SK-N-SH (cell line): ENCODE data around the gene FGFBP1. TPM values are rescaled to one million over a fixed set of nuclear protein-coding genes. Genes with fewer than 3 reads are reported as not detected.

ENCODE experiments used
- CTCF ChIA-PET: fragments of 300-600, 350-600 bp; formaldehyde crosslinking; extraction: SDS; loops from one replicate; lab custom pipeline; 2021; lab: Yijun Ruan, JAX
- POLR2A ChIA-PET: fragments of 350-600 bp; sonication (Branson Sonifier 250); formaldehyde crosslinking; extraction: SDS; loops from one replicate; lab custom pipeline; 2020; ENCODE audit warnings: antibody characterized with exemption, inconsistent platforms; lab: Yijun Ruan, JAX
- DNase-seq: peaks from one replicate; pipeline ENCODE4 v3.0.0; 2012
- H2AFZ ChIP-seq: fragments of 200-600 bp; sonication (generic); 2 replicates; pipeline ENCODE4 v1.8.1; 2016; ENCODE audit warnings: antibody characterized with exemption, mild to moderate bottlenecking, low read depth
- H3F3A ChIP-seq: fragments of 200-600 bp; sonication (generic); replicated peaks from 2 replicates; pipeline ENCODE3; 2016; ENCODE audit warnings: antibody characterized with exemption, mild to moderate bottlenecking; ENCODE audit not compliant: insufficient read depth
- H3K27ac ChIP-seq, 2 experiments: fragments of 200-500 bp in 1 of 2; fragments of 200-600 bp in 1 of 2; sonication (Bioruptor generic) in 1 of 2; sonication (generic), shearing (Covaris generic) in 1 of 2; 2 replicates each; pipeline versions ENCODE4 v1.5.1 to v1.6.1; 2014 to 2016; ENCODE audit warnings: low read depth in 2 of 2, inconsistent platforms in 1 of 2, low read length in 1 of 2, mild to moderate bottlenecking in 1 of 2, mixed read lengths in 1 of 2
- H3K27me3 ChIP-seq: fragments of 200-600 bp; sonication (generic), shearing (Covaris generic); 2 replicates; pipeline ENCODE4 v1.6.1; 2016; ENCODE audit warnings: mixed run types; ENCODE audit not compliant: insufficient read depth
- H3K36me3 ChIP-seq, 2 experiments: fragments of 200-500 bp in 1 of 2; fragments of 200-600 bp in 1 of 2; sonication (Bioruptor generic) in 1 of 2; sonication (generic) in 1 of 2; replicated peaks in 1 of 2; 2 replicates each; pipeline versions ENCODE3 to v1.5.1; 2014 to 2016; ENCODE audit warnings: low read length in 1 of 2, mild to moderate bottlenecking in 1 of 2; ENCODE audit not compliant: insufficient read depth in 2 of 2, control insufficient read depth in 1 of 2
- H3K4me1 ChIP-seq, 2 experiments: fragments of 200-500 bp in 1 of 2; fragments of 200-600 bp in 1 of 2; sonication (Bioruptor generic) in 1 of 2; sonication (generic), shearing (Covaris generic) in 1 of 2; 2 replicates each; pipeline versions ENCODE4 v1.5.1 to v1.6.1; 2014 to 2016; ENCODE audit warnings: low read depth in 1 of 2, low read length in 1 of 2, mixed run types in 1 of 2; ENCODE audit not compliant: insufficient read depth in 2 of 2, control insufficient read depth in 1 of 2
- H3K4me2 ChIP-seq: fragments of 200-600 bp; sonication (generic), shearing (Covaris generic); 2 replicates; pipeline ENCODE4 v1.6.1; 2017; ENCODE audit warnings: mixed run types
- H3K4me3 ChIP-seq, 2 experiments: fragments of 200-500 bp in 1 of 2; fragments of 200-600 bp in 1 of 2; sonication (Bioruptor generic) in 1 of 2; sonication (generic), shearing (Covaris generic) in 1 of 2; 2 replicates each; pipeline versions ENCODE4 v1.5.1 to v1.8.1; 2014 to 2016; ENCODE audit warnings: low read depth in 2 of 2, inconsistent platforms in 1 of 2, low read length in 1 of 2, mild to moderate bottlenecking in 1 of 2, mixed read lengths in 1 of 2, moderate library complexity in 1 of 2
- H3K79me2 ChIP-seq: fragments of 200-600 bp; sonication (generic); 2 replicates; pipeline ENCODE4 v1.8.1; 2017; ENCODE audit warnings: mild to moderate bottlenecking; ENCODE audit not compliant: insufficient read depth
- H3K9ac ChIP-seq: fragments of 200-600 bp; sonication (generic); 2 replicates; pipeline ENCODE4 v1.6.1; 2017; ENCODE audit warnings: mixed run types
- H3K9me2 ChIP-seq: fragments of 200-600 bp; sonication (generic); 2 replicates; pipeline ENCODE4 v1.6.1; 2017; ENCODE audit warnings: mixed run types
- H3K9me3 ChIP-seq: fragments of 200-600 bp; sonication (generic); 2 replicates; pipeline ENCODE4 v1.6.1; 2017; ENCODE audit warnings: mixed run types, mild to moderate bottlenecking, moderate library complexity
- H4K20me1 ChIP-seq: fragments of 200-600 bp; sonication (generic); 2 replicates; pipeline ENCODE4 v1.6.1; 2017; ENCODE audit warnings: mild to moderate bottlenecking, mixed run types; ENCODE audit not compliant: insufficient read depth
- FOXJ3 ChIP-seq: sonication (generic); formaldehyde crosslinking; IDR thresholded peaks from 2 replicates; pipeline ENCODE4 v1.5.1; 2020; ENCODE audit warnings: mild to moderate bottlenecking, missing genetic modification reagents
- FOXM1 ChIP-seq: IDR thresholded peaks from 2 replicates; pipeline ENCODE4 v1.4.0; 2012; ENCODE audit warnings: low read depth, mild to moderate bottlenecking
- GATA2 ChIP-seq: sonication (generic); formaldehyde crosslinking; IDR thresholded peaks from 2 replicates; pipeline ENCODE4 v1.5.0; 2020; ENCODE audit warnings: mild to moderate bottlenecking, missing genetic modification reagents
- MXI1 ChIP-seq: IDR thresholded peaks from 2 replicates; pipeline ENCODE4 v1.6.1; 2012; ENCODE audit warnings: mild to moderate bottlenecking, low read depth, low read length, improper control_type of control experiment
- NFIC ChIP-seq: IDR thresholded peaks from 2 replicates; pipeline ENCODE4 v1.4.0; 2012; ENCODE audit warnings: borderline replicate concordance
- NRF1 ChIP-seq: IDR thresholded peaks from 2 replicates; pipeline ENCODE4 v1.6.1; 2012; ENCODE audit warnings: low read depth, mild to moderate bottlenecking, low read length
- POLR2AphosphoS5 ChIP-seq: IDR thresholded peaks from 2 replicates; pipeline ENCODE4 v1.6.1; 2012; ENCODE audit warnings: low read depth, low read length
- RAD21 ChIP-seq: IDR thresholded peaks from 2 replicates; pipeline ENCODE4 v1.6.1; 2012; ENCODE audit warnings: mild to moderate bottlenecking, low read length
- RCOR1 ChIP-seq: fragments of 150-350 bp; IDR thresholded peaks from 2 replicates; pipeline ENCODE4 v1.6.1; 2017; ENCODE audit warnings: antibody characterized with exemption, low read length
- RFX5 ChIP-seq: IDR thresholded peaks from 2 replicates; pipeline ENCODE4 v1.6.1; 2012; ENCODE audit warnings: mild to moderate bottlenecking, improper control_type of control experiment, low read length
- RXRA ChIP-seq: IDR thresholded peaks from 2 replicates; pipeline ENCODE4 v1.4.0; 2012; ENCODE audit warnings: low read depth, mild to moderate bottlenecking, borderline replicate concordance
- TEAD4 ChIP-seq: IDR thresholded peaks from 2 replicates; pipeline ENCODE4 v1.4.0; 2012; ENCODE audit warnings: mild to moderate bottlenecking, borderline replicate concordance; ENCODE audit not compliant: insufficient read depth
- WGBS: methylation state at CpG from one replicate; pipeline ENCODE4 v1.1.6; 2017; ENCODE audit warnings: low lambda C conversion rate; 5-methylcytosine and 5-hydroxymethylcytosine counted together
- polyA plus RNA-seq, 3 experiments: library from polyadenylated mRNA; depleted of rRNA; stranded (reverse); fragments of >200 nt; gene quantifications; 2 replicates each; pipeline ENCODE4 v1.2.3, GENCODE V29; 2012
- TF ChIP-seq, protein P1 (sequence below): fragments of 150-350 bp; IDR thresholded peaks from 2 replicates; pipeline ENCODE4 v1.6.1; 2017; ENCODE audit warnings: antibody characterized with exemption, low read length, low read depth, borderline replicate concordance
- TF ChIP-seq, protein P2 (sequence below): IDR thresholded peaks from 2 replicates; pipeline ENCODE4; 2012
- TF ChIP-seq, protein P3 (sequence below): IDR thresholded peaks from 2 replicates; pipeline ENCODE4 v1.6.1; 2012; ENCODE audit warnings: mild to moderate bottlenecking, low read depth, low read length, moderate library complexity

The FGFBP1 gene
- polyA plus RNA-seq, 1 of the 3 experiments (the other 2 are of a cell fraction), result 0.13 TPM

DNA sequence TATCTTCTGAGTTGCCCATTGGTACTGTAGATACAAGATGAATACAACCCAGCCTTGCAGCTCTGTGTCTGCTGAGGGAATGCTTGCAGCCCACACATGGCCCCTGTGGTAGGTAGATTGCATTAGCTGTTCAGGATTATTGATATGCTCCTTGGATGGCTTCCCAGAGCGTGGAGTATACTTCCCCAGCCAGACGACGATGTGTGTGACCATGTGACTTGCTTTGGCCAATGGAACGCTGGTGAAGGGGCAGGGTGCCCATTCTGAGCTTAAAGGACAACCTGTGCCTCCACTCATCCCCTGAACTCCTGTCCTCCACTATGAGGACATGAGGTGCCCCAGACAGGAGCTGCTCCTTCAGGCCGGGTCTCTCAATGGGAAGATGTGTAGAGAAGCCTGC lies 48.4 kb upstream of the FGFBP1 start:
- Histone ChIP-seq H3K4me1 (peaks cover 0 to 3% of the 10 kb centered on the region in 2 experiments; a peak in 1 of 4 replicates), H3K27ac (no peak overlapping the region), H3K9me3 (no peaks in the 10 kb centered on the region), H3K27me3 (no peaks in the 10 kb centered on the region; the same call in 1 of the 2 replicates), H3K4me2 (no peak overlapping the region), H2AFZ (no peak overlapping the region), H3K4me3 (no peak overlapping the region), H3K9ac (no peak overlapping the region)
- TF ChIP-seq MXI1 (no peak), GATA2 (CRISPR knock-in tag) (no peak), RCOR1 (no peak)
- TF ChIP-seq, protein P1, sequence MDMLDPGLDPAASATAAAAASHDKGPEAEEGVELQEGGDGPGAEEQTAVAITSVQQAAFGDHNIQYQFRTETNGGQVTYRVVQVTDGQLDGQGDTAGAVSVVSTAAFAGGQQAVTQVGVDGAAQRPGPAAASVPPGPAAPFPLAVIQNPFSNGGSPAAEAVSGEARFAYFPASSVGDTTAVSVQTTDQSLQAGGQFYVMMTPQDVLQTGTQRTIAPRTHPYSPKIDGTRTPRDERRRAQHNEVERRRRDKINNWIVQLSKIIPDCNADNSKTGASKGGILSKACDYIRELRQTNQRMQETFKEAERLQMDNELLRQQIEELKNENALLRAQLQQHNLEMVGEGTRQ, result no peak
- TF ChIP-seq, all 33 proteins: peak for 0
- no peaks in the 10 kb centered on the region for H3K36me3 ChIP-seq
- WGBS, result 45% methylated on average over 3 of the region's 5 CpGs
- ChIA-PET POLR2A (no interaction called here), CTCF (interaction anchor here (1.1 to 5.5 kb wide), 3 partner anchors 14 to 181 kb away, joined by 6 to 37 read pairs (median 9); no protein-coding TSS in a partner anchor)
- DNase-seq, result no peak
- H3K79me2 ChIP-seq, result no peaks in the 10 kb centered on the region
- no peaks in the 10 kb centered on the region for H3F3A ChIP-seq
- no peaks in the 10 kb centered on the region for H3K9me2 ChIP-seq
- H4K20me1 ChIP-seq, result no peaks in the 10 kb centered on the region

DNA sequence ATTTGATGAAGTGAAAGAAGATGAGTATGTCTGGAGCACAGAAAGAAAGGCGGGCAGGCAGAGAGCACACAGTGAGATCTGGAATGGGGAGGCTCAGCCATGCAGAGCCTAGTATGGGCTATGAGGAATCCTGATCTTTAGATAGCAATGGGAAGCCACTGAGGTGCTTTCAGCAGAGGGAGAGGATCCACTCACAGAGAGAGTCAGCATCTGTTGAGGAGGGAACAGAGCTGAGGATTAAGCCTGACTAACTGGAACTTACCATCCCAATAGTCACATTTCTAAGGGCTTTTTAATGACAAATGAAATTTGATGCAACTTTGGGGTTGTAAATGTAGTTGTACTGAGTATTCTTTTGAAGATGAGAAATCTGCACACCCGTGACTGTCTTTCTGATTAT lies 45.1 kb upstream of the FGFBP1 start:
- no peak for DNase-seq
- ChIA-PET CTCF (interaction anchor here (1.0 to 1.9 kb wide), 3 partner anchors 18 to 178 kb away, joined by 3 to 11 read pairs (median 3); no protein-coding TSS in a partner anchor), POLR2A (no interaction called here)
- TF ChIP-seq NRF1 (no peak), RFX5 (no peak), FOXM1 (no peak), RXRA (no peak), GATA2 (CRISPR knock-in tag) (no peak), TEAD4 (no peak), POLR2AphosphoS5 (no peak), FOXJ3 (CRISPR knock-in tag) (no peak), RAD21 (no peak), NFIC (no peak)
- TF ChIP-seq, protein P2, sequence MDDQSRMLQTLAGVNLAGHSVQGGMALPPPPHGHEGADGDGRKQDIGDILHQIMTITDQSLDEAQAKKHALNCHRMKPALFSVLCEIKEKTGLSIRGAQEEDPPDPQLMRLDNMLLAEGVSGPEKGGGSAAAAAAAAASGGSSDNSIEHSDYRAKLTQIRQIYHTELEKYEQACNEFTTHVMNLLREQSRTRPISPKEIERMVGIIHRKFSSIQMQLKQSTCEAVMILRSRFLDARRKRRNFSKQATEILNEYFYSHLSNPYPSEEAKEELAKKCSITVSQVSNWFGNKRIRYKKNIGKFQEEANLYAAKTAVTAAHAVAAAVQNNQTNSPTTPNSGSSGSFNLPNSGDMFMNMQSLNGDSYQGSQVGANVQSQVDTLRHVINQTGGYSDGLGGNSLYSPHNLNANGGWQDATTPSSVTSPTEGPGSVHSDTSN, result no peak
- TF ChIP-seq, protein P3, sequence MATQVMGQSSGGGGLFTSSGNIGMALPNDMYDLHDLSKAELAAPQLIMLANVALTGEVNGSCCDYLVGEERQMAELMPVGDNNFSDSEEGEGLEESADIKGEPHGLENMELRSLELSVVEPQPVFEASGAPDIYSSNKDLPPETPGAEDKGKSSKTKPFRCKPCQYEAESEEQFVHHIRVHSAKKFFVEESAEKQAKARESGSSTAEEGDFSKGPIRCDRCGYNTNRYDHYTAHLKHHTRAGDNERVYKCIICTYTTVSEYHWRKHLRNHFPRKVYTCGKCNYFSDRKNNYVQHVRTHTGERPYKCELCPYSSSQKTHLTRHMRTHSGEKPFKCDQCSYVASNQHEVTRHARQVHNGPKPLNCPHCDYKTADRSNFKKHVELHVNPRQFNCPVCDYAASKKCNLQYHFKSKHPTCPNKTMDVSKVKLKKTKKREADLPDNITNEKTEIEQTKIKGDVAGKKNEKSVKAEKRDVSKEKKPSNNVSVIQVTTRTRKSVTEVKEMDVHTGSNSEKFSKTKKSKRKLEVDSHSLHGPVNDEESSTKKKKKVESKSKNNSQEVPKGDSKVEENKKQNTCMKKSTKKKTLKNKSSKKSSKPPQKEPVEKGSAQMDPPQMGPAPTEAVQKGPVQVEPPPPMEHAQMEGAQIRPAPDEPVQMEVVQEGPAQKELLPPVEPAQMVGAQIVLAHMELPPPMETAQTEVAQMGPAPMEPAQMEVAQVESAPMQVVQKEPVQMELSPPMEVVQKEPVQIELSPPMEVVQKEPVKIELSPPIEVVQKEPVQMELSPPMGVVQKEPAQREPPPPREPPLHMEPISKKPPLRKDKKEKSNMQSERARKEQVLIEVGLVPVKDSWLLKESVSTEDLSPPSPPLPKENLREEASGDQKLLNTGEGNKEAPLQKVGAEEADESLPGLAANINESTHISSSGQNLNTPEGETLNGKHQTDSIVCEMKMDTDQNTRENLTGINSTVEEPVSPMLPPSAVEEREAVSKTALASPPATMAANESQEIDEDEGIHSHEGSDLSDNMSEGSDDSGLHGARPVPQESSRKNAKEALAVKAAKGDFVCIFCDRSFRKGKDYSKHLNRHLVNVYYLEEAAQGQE, result no peak
- no peaks in the 10 kb centered on the region for H3F3A ChIP-seq
- no peaks in the 10 kb centered on the region for H3K9me2 ChIP-seq
- H3K4me1 ChIP-seq, result peaks cover 0 to 3% of the 10 kb centered on the region in 2 experiments; a peak in 1 of 4 replicates
- H2AFZ ChIP-seq, result no peak overlapping the region
- H3K4me2 ChIP-seq, result no peak overlapping the region
- no peaks in the 10 kb centered on the region for H3K36me3 ChIP-seq
- no peaks in the 10 kb centered on the region for H3K79me2 ChIP-seq
- H4K20me1 ChIP-seq, result no peaks in the 10 kb centered on the region
- no peak overlapping the region for H3K9ac ChIP-seq
- no peak overlapping the region for H3K4me3 ChIP-seq
- no peak overlapping the region for H3K27ac ChIP-seq
- no peaks in the 10 kb centered on the region; the same call in 1 of the 2 replicates for H3K27me3 ChIP-seq
- WGBS, result 60% methylated on average over 2 of the region's 2 CpGs
- no peaks in the 10 kb centered on the region for H3K9me3 ChIP-seq
